Natural killer cell (primary cell): ENCODE data around the gene C4orf51. TPM values are rescaled to one million over a fixed set of nuclear protein-coding genes. Genes with fewer than 3 reads are reported as not detected.

Experiments
- ATAC-seq, 3 donors: fragments of 150-1000 bp in 2 of 3; fragments of 200-7000 bp in 1 of 3; cut with Tn5 transposase; 1 replicate in 1 of 3; 2 replicates in 2 of 3; pipeline ENCODE4 v1.10.0; 2021; ENCODE audit warnings: mild to moderate bottlenecking in 2 of 3, moderate library complexity in 2 of 3
- DNase-seq, 2 donors: peaks; one replicate each; pipeline versions ENCODE4 v3.0.0 to v3.0.0-alpha.2; 2013 to 2021; ENCODE audit warnings: mixed read lengths in 1 of 2
- H3K27ac ChIP-seq: one replicate; pipeline ENCODE4 v1.5.1; 2013; ENCODE audit warnings: mild to moderate bottlenecking, low read length
- H3K27me3 ChIP-seq: one replicate; pipeline ENCODE4 v1.6.1; 2013; ENCODE audit warnings: low read length; ENCODE audit not compliant: control insufficient read depth, insufficient read depth
- H3K36me3 ChIP-seq: one replicate; pipeline ENCODE4 v1.6.1; 2013; ENCODE audit warnings: low read length; ENCODE audit not compliant: control insufficient read depth, insufficient read depth
- H3K4me1 ChIP-seq: one replicate; pipeline ENCODE4 v1.6.1; 2013; ENCODE audit warnings: low read length; ENCODE audit not compliant: control insufficient read depth, insufficient read depth
- H3K4me3 ChIP-seq: one replicate; pipeline ENCODE4 v1.5.1; 2013; ENCODE audit warnings: low read length
- H3K9me3 ChIP-seq: one replicate; pipeline ENCODE4 v1.6.1; 2013; ENCODE audit warnings: low read length; ENCODE audit not compliant: control insufficient read depth, insufficient read depth
- H3K27ac Mint-ChIP-seq, 2 donors: one replicate each; pipeline ENCODE4 v1.8.0; 2022; ENCODE audit warnings: mild to moderate bottlenecking in 2 of 2, mixed read lengths in 2 of 2, moderate library complexity in 1 of 2
- H3K27me3 Mint-ChIP-seq, 2 donors: one replicate each; pipeline ENCODE4 v1.8.0; 2022; ENCODE audit warnings: low read depth in 2 of 2, mixed read lengths in 2 of 2
- H3K36me3 Mint-ChIP-seq: one replicate; pipeline ENCODE4 v1.8.0; 2022; ENCODE audit warnings: mixed read lengths
- H3K4me1 Mint-ChIP-seq, 2 donors: one replicate each; pipeline ENCODE4 v1.8.0; 2022; ENCODE audit warnings: mixed read lengths in 2 of 2
- H3K4me3 Mint-ChIP-seq: one replicate; pipeline ENCODE4 v1.8.0; 2022; ENCODE audit warnings: mild to moderate bottlenecking, moderate library complexity, mixed read lengths
- H3K9me3 Mint-ChIP-seq, 2 donors: one replicate each; pipeline ENCODE4 v1.8.0; 2022; ENCODE audit warnings: mixed read lengths in 2 of 2
- WGBS: methylation state at CpG from one replicate; pipeline ENCODE4 v1.1.7; 2013; ENCODE audit warnings: missing lambda C conversion rate; ENCODE audit not compliant: insufficient coverage; 5-methylcytosine and 5-hydroxymethylcytosine counted together
- intact Hi-C: fragments of 100-400 bp; cut with micrococcal nuclease; formaldehyde crosslinking; loops from one replicate; pipeline ENCODE4 v1.14.2; 2022
- total RNA-seq, 4 donors: library from RNA; stranded (reverse); fragments of 120-200 nt in 1 of 4; gene quantifications; one replicate each; pipeline versions ENCODE4 v1.2.3 to v1.2.4, GENCODE V29; 2013 to 2022
- TF ChIP-seq, protein P1 (sequence below): fragments of 200-600 bp; IDR thresholded peaks from one replicate; pipeline ENCODE4 v1.8.0; 2022; ENCODE audit warnings: antibody characterized with exemption

Gene C4orf51
- total RNA-seq, 3 donors from 2014 or later (not counting 1 experiment from before 2014, with no cell fraction given) = not detected

DNA sequence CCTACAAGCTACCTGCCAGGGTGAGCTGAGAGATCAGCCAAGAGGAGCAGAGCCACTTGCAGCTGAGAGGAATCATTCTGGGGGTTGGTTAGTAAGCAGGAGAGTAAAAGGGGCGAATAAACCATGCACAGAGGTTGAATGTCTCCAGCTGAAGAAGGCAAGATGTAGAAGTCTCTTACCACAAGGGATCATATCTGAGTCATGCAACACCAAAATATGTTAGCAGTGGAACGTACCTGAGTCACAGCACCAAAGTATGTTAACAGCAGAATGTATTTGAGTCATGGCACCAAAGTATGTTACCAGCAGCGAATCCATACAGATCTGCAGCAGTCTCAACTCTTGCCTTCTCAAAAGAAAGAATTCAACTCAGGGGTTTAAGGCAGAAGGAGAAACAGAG lies 29.9 kb downstream of the C4orf51 start:
- no peak overlapping the region for H3K4me3 Mint-ChIP-seq
- Histone ChIP-seq H3K36me3 (no peaks in the 10 kb centered on the region), H3K9me3 (peaks cover 6% of the 10 kb centered on the region), H3K4me1 (no peaks in the 10 kb centered on the region), H3K27me3 (no peaks in the 10 kb centered on the region), H3K4me3 (no peak overlapping the region), H3K27ac (no peak overlapping the region)
- TF ChIP-seq, protein P1, sequence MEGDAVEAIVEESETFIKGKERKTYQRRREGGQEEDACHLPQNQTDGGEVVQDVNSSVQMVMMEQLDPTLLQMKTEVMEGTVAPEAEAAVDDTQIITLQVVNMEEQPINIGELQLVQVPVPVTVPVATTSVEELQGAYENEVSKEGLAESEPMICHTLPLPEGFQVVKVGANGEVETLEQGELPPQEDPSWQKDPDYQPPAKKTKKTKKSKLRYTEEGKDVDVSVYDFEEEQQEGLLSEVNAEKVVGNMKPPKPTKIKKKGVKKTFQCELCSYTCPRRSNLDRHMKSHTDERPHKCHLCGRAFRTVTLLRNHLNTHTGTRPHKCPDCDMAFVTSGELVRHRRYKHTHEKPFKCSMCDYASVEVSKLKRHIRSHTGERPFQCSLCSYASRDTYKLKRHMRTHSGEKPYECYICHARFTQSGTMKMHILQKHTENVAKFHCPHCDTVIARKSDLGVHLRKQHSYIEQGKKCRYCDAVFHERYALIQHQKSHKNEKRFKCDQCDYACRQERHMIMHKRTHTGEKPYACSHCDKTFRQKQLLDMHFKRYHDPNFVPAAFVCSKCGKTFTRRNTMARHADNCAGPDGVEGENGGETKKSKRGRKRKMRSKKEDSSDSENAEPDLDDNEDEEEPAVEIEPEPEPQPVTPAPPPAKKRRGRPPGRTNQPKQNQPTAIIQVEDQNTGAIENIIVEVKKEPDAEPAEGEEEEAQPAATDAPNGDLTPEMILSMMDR = no peak
- 80% methylated on average over 3 of the region's 3 CpGs for WGBS
- H3K4me1 Mint-ChIP-seq = no peaks in the 10 kb centered on the region
- DNase-seq (no peak), ATAC-seq (no peak)
- peaks cover 8% of the 10 kb centered on the region in 2 donors for H3K9me3 Mint-ChIP-seq
- H3K27ac Mint-ChIP-seq = no peak overlapping the region
- intact Hi-C loops = no loop called here
- peaks cover 12% of the 10 kb centered on the region for H3K36me3 Mint-ChIP-seq
- peaks cover 7% of the 10 kb centered on the region in 2 donors for H3K27me3 Mint-ChIP-seq

DNA sequence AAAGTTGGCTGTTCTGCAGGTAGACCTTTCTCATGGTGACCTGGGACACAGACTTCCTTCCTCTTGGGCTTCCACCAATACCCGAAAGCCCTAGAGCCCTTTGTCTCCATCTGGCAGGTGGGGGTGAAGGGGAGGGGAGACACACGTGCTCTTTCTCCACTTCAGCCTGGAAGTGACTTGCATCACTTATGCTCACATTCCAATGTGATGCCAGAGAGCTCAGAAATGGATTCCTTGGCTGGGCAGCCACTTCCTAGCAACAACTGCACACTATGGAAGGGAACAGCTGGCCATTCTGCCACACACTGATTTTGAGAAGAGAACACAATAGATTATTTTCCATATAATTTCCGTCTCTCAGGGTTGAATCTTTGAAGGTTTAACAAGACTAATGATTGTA lies 36.3 kb downstream of the C4orf51 start:
- no peaks in the 10 kb centered on the region for H3K36me3 ChIP-seq
- peaks cover under 1% of the 10 kb centered on the region for H3K9me3 ChIP-seq
- no peaks in the 10 kb centered on the region for H3K4me1 ChIP-seq
- TF ChIP-seq, protein P1 = no peak
- Mint-ChIP-seq H3K9me3 (peaks cover 5% of the 10 kb centered on the region in 2 donors), H3K4me3 (no peak overlapping the region), H3K27me3 (peaks cover 14 to 22% of the 10 kb centered on the region in 2 donors), H3K27ac (no peak overlapping the region), H3K36me3 (peaks cover 6% of the 10 kb centered on the region), H3K4me1 (peaks cover 7 to 13% of the 10 kb centered on the region in 2 donors)
- WGBS = 83% methylated on average over 2 of the region's 3 CpGs
- DNase-seq (no peak), ATAC-seq (no peak)
- intact Hi-C loops = no loop called here
- peaks cover under 1% of the 10 kb centered on the region for H3K27me3 ChIP-seq
- no peak overlapping the region for H3K27ac ChIP-seq
- no peak overlapping the region for H3K4me3 ChIP-seq

DNA sequence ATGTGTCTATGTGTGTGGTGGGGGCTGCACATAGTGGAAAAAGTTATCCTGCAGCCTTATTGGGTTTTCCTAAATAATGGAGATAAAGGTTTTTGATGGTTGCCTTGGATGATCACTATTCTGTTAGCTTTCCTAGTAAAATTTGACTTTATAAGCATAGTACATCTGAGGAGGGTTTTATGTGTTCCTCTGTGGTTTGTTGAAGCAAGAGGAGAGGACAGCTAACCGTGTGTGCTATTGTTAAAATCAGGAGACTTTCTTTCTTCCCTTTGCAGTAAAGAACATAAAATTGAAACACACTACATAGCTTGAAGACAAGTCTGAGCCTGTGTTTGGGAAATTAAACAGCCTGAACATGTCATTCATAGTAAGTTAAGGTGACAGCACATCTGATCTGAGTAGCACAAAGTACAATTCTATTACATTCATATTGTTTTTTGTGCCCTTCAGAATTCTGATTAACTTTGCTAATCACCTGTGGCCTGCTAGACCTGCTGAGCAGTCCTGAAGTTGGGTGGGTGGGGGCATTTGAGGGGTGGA lies 36.8 kb downstream of the C4orf51 start:
- intact Hi-C loops = no loop called here
- H3K27ac ChIP-seq = no peak overlapping the region
- ATAC-seq (no peak), DNase-seq (no peak)
- peaks cover 4% of the 10 kb centered on the region for H3K27me3 ChIP-seq
- H3K36me3 Mint-ChIP-seq = peaks cover under 1% of the 10 kb centered on the region
- no peak overlapping the region for H3K27ac Mint-ChIP-seq
- peaks cover 0 to 2% of the 10 kb centered on the region in 2 donors for H3K9me3 Mint-ChIP-seq
- TF ChIP-seq, protein P1 = no peak
- no peak overlapping the region for H3K4me3 ChIP-seq
- H3K4me1 Mint-ChIP-seq = peaks cover 7 to 13% of the 10 kb centered on the region in 2 donors
- H3K9me3 ChIP-seq = no peaks in the 10 kb centered on the region
- WGBS = no CpG with 5 or more reads among the region's 1 CpG
- H3K4me3 Mint-ChIP-seq = no peak overlapping the region
- H3K27me3 Mint-ChIP-seq = peaks cover 11 to 22% of the 10 kb centered on the region in 2 donors
- H3K36me3 ChIP-seq = no peaks in the 10 kb centered on the region
- no peaks in the 10 kb centered on the region for H3K4me1 ChIP-seq
